Activated T-cell treated with anti-CD3 and anti-CD28 coated beads for 24 hours (primary cell): ENCODE results near the gene CAMK1D.
"Not testable (repeated sequence)": the region's sequence is repeated elsewhere in the genome, so short reads cannot be mapped to it uniquely, and the experiment has no call there.

ENCODE experiments used
- DNase-seq: peaks from one replicate; pipeline ENCODE4 v3.0.0-alpha.2; 2020; ENCODE audit warnings: low read depth

Gene CAMK1D

GRCh38 chr10:12431151-12432101, 82.1 kb downstream of the CAMK1D start:
- DNase-seq: no peak

GRCh38 chr10:12432402-12433189, 83.2 kb downstream of the CAMK1D start:
- DNase-seq: no peak

- no peak for DNase-seq
Observed at GRCh38 chr10:12434277-12434676, 84.9 kb downstream of the CAMK1D start.

DNA sequence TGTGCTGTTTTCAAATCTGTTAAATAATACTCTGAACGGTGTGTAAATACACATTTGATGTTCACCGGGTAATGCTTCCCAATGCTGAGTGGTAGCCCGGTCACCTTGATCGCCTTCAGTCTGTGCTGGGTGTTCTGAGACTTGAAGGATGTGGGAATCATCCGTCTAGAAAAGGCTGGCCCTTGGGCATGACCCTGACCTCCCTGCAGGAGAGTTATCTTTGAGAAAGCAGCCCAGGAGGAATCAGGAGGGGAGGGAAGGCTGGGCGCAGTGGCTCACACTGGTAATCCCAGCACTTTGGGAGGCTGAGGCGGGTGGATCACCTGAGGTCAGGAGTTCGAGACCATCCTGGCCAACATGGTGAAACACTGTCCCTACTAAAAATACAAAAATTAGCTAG, 85.3 kb downstream of the CAMK1D start:
- not testable (repeated sequence) for DNase-seq

GRCh38 chr10:12435348-12435747, 86.0 kb downstream of the CAMK1D start:
- no peak for DNase-seq

GRCh38 chr10:12438919-12439692, 89.8 kb downstream of the CAMK1D start:
- DNase-seq: no peak

DNA sequence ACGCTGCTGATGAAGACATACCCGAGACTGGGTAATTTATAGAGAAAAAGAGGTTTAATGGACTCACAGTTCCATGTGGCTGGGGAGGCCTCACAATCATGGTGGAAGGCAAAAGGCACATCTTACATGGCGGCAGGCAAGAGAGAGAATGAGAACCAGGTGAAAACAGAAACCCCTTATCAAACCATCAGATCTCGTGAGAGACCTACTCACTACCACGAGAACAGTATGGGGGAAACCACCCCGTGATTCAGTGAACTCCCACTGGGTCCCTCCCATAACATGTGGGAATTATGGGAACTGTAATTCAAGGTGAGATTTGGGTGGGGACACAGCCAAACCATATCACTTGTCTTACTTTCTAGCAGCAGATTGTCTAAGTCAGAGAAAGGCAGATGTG, 90.4 kb downstream of the CAMK1D start:
- DNase-seq: not testable (repeated sequence)

DNA sequence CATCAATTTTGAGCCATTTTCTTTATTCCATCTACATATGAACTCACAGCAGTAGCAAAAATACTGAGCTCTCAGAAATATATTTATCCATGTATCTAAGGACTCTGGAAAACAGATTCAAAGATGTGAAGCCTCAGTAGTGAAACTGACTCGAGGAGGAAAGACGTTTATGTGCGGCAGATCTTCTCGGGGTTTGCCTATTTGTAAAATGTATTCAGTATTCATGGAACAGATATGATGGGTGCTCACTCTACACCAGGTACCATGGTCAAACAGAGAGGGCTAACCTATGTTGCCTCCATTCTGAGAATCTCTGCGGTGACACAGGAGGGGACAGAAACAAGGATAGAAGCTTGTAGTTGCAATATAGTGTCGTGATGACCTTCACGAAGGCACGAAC, 93.7 kb downstream of the CAMK1D start:
- DNase-seq: no peak

DNA sequence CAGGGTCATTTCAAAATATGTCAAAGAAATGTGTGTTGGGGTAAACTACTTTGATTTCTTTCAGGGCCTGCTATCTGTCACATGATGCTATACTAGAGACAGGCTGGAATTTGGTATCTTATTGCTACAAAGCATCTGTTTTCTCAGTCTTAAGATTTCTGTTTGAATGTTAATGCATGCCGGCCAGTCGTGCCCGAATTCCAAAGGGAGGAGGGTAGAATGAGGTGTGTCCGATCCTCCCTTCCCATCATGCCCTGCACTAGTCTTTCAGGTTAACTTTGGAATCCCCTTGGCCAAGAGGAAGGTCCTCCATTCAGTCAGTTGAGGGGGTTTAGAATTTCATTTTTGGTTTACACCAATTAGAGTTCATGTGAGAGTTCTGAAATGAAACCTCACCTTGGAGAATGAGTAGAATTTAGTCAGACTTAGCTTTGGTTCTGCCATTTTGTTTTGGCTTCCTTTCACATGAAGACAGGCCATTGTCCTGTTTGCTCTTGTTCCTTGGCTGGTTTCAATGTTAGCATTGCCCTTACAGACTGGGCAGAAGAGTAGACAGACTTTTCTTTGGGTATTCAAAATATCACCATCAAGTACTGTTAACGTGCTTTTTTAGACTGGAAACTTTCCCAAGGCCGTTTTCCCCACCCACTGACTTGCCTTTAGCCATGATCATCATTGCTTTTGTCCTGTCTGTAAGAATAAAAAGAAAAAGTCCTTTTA, 95.8 kb downstream of the CAMK1D start:
- no peak for DNase-seq

DNA sequence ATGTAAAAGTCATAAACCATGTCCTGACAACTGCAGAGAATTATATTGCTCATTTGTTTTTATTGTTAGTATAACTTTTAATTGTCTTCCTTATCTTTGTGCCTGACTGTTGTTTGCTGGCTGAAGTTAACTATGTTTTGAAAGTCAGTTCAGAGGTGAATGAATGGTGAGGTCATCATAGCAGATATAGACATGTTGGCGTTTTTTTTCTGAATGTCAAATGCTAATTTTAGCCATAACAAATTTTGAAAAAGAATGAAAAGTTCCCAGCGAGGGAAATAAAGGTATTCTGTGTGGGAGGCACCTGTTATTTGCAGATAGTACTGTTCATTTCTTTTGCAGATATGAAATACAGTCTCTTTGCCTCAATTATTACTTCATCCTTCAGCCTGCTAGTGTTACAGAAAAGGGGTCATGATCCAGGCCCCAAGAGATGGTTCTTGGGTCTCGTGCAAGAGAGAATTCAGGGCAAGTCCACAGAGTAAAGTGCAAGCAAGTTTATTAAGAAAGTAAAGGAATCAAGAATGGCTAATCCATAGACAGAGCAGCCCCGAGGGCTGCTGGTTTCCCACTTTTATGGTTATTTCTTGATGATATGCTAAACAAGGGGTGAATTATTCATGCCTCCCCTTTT, 96.5 kb downstream of the CAMK1D start:
- DNase-seq: no peak

DNA sequence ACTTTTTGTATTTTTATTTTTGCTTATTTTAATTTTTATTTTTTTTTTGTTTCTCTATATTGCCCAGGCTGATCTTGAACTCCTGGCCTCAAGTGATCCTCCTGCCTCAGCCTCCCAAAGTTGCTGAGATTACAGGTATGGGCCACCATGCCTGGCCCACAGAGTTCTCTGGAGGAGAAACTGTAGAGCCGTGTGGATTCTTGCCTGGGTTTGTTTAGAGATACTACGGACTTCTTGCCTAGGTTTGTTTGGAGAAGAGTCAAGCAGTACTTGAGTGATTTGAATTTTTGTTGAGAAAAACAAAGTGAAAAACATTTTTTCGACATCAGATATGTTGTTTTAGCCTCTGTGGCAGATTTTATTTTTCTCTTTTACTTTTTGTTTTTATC, 99.0 kb downstream of the CAMK1D start:
- no peak for DNase-seq

DNA sequence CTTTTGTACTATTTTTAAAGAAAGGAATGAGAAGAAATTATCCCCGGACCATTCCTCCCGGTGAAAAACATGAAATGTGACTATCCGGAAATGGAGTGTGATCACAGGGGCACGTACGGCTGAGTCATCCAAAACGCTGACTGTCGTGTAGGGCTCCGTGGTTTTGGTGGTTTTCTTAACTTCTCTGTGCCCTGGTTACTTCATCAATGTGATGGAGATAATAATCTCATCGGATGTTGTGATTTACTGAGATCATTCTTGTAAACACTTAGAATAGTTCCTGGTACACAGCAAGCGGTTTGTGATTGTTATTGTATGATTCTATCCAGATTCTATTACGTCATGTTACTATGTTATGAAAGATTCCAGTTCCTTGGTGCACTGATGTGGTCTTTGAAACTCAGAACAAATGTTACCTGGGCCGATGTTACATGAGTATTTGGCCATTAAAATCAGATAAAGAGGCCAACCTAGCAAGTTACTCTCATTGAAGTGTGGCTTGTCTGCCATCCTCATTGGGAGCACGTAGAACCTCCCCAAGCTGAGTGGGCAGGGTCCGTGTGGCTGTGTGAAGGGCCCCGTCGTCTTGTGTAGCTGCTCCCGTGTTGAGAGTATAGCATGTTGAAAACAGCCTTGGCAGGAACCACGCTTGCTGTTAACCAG, 99.5 kb downstream of the CAMK1D start:
- peak; percentile 63 for DNase-seq

GRCh38 chr10:12455318-12455717, 106.0 kb downstream of the CAMK1D start:
- no peak for DNase-seq

GRCh38 chr10:12455766-12456165, 106.4 kb downstream of the CAMK1D start:
- no peak for DNase-seq

DNA sequence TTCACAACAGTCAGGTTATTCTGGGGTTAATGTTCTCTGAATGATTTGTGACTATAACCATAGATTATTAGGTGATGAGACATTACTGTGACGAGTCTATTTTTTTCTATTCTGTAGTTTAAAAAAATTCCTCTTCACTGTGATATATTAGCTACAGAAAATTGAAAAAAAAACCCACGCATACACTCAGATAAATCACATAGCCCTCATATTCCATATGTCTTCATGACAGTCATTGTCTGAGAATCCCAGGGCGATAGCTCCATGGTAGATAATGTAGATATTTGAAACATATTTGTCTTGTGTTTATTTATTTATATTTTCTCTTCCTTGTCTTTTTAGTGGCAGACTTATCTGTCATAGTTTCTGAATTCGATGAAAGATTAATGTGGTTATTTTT, 110.0 kb downstream of the CAMK1D start:
- no peak for DNase-seq

GRCh38 chr10:12459762-12460161, 110.4 kb downstream of the CAMK1D start:
- DNase-seq: no peak

DNA sequence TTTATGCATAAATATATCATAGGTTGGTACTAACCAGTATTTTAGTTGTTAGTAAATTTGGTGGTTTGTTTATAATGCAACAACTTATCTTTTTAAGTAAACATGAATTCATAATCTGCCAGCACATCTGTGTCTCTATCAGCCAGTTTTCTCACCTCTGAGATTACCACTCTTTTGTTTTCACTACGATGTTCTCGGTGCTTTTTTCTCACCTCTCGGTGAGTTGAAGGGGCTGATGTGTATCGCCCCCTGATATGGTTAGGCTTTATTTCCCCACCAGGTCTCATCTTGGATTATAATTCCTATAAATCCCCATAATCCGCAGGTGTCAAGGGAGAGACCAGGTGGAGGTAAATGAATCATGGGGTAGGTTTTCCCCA, 114.1 kb downstream of the CAMK1D start:
- DNase-seq: no peak

- no peak for DNase-seq
Observed at GRCh38 chr10:12465385-12466136, 116.2 kb downstream of the CAMK1D start.

GRCh38 chr10:12466704-12467305, 117.5 kb downstream of the CAMK1D start:
- no peak for DNase-seq

GRCh38 chr10:12469345-12469744, 120.0 kb downstream of the CAMK1D start:
- no peak for DNase-seq
